GM13977 (cell line): Measurements from ENCODE around the gene KIR2DL3.
"Not testable (repeated sequence)": the region's sequence is repeated elsewhere in the genome, so short reads cannot be mapped to it uniquely, and the experiment has no call there.

Experiments used
- DNase-seq: peaks from one replicate; pipeline ENCODE4 v3.0.0; 2012; ENCODE audit warnings: low spot score
- in situ Hi-C: fragments of 300-500 bp; cut with MboI; formaldehyde crosslinking; loops from one replicate; pipeline ENCODE4 v1.12.0; 2022; ENCODE audit warnings: low sequenced_read_pairs, low pct_unique_long_range_greater_than_20kb, mixed read lengths, inconsistent platforms; ENCODE audit not compliant: unreplicated experiment
- TF ChIP-seq, protein P1 (sequence below): IDR thresholded peaks from 2 replicates; pipeline ENCODE4 v1.5.1; 2012; ENCODE audit warnings: mild to moderate bottlenecking, control low read depth; ENCODE audit not compliant: insufficient read depth; ENCODE audit errors: extremely low read depth, missing control alignments

Gene KIR2DL3

DNA sequence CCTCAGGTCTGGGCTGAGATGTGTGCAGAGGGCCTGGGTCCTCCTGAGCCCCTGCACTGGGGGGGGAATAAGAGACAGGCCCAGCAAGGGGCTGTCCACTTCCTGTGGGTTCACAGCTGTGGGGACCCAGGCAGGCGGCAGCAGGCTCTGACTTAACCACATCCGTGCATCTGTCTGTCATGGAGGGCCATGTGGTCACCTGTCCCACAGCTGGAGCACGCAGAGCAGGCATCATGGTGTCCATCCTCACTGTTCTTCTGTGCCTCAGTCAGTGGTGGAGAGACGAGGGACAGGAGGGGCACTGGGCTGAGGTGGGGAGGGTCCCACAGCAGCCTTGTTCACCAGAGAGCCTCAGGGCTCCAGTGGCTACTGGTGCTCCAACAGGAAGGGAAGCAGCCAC is 30.4 kb upstream of the KIR2DL3 start:
- in situ Hi-C loops: no loop called here
- DNase-seq: peak; percentile 36
- TF ChIP-seq, protein P1, sequence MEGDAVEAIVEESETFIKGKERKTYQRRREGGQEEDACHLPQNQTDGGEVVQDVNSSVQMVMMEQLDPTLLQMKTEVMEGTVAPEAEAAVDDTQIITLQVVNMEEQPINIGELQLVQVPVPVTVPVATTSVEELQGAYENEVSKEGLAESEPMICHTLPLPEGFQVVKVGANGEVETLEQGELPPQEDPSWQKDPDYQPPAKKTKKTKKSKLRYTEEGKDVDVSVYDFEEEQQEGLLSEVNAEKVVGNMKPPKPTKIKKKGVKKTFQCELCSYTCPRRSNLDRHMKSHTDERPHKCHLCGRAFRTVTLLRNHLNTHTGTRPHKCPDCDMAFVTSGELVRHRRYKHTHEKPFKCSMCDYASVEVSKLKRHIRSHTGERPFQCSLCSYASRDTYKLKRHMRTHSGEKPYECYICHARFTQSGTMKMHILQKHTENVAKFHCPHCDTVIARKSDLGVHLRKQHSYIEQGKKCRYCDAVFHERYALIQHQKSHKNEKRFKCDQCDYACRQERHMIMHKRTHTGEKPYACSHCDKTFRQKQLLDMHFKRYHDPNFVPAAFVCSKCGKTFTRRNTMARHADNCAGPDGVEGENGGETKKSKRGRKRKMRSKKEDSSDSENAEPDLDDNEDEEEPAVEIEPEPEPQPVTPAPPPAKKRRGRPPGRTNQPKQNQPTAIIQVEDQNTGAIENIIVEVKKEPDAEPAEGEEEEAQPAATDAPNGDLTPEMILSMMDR: no peak

DNA sequence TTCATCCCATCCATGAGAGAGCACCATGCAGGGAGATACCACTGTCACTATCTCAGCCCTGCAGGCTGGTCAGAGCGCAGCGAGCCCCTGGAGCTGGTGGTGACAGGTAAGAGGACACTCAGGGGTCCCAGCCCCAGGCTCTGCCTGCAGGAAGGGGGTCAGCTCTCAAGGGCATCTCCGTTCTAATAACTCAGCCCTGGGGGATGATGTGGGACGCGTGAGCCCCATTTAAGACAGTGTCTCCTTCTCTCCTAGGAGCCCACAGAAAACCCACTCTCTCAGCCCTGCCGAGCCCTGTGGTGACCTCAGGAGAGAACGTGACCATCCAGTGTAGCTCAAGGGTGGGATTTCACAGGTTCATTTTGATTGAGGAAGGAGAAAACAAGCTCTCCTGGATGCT is 29.5 kb upstream of the KIR2DL3 start:
- DNase-seq: no peak
- TF ChIP-seq, protein P1: no peak
- in situ Hi-C loops: no loop called here

DNA sequence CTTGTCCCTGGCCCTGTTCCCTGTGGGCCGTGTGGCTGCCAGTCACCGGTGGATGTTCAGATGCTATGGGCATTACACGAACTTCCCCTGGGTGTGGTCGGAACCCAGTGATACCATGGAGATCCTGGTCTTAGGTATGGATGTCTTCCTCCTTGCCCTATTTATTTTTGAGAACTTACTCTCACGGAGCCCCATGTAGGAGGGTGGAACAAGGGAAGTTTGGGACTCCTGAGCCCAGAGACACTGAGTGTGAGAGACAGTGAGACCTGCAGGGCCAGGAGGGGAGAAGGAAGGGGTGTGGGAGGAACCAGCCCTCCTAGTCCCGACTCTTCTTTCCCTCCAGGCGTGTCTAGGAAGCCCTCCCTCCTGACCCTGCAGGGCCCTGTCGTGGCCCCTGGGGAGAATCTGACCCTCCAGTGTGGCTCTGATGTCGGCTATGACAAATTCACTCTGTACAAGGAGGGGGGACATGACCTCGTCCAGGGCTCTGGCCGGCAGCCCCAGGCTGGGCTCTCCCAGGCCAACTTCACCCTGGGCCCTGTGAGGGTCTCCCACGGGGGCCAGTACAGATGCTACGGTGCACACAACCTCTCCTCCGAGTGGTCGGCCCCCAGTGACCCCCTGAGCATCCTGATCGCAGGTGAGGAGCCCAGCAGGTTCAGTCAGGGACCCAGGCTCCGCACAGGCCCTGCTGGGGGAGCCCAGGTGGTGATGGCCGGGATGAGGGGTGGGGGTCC is 28.9 kb upstream of the KIR2DL3 start:
- no peak for DNase-seq
- in situ Hi-C loops: no loop called here
- TF ChIP-seq, protein P1: no peak

GRCh38 chr19:54709956-54710355 is 28.4 kb upstream of the KIR2DL3 start:
- in situ Hi-C loops, DNase-seq: not testable (repeated sequence)

GRCh38 chr19:54724142-54724541 is 14.2 kb upstream of the KIR2DL3 start, which contains the start of gene KIR3DL3:
Gene KIR3DL3 (plus strand): TSS chr19:54724442. CDS start chr19:54724497, 55 bp downstream.
- TF ChIP-seq, protein P1: no peak
- in situ Hi-C loops: no loop called here
- no peak for DNase-seq

GRCh38 chr19:54724644-54725043 is 13.7 kb upstream of the KIR2DL3 start:
- no peak for DNase-seq
- in situ Hi-C loops: no loop called here
- TF ChIP-seq, protein P1: no peak

- no peak for DNase-seq
Observed at GRCh38 chr19:54725321-54725720, 13.0 kb upstream of the KIR2DL3 start.

More at GRCh38 chr19:54725321-54725720, 13.0 kb upstream of the KIR2DL3 start:
- TF ChIP-seq, protein P1: no peak
- in situ Hi-C loops: no loop called here
